ELF-1 (cell line): ENCODE measurements around the gene CACNA1I.
"Not testable (repeated sequence)": the region's sequence is repeated elsewhere in the genome, so short reads cannot be mapped to it uniquely, and the experiment has no call there.

Source experiments
- DNase-seq: peaks from one replicate; pipeline ENCODE4 v3.0.0-alpha.2; 2016; ENCODE audit warnings: low read depth, low spot score

Gene CACNA1I

DNA sequence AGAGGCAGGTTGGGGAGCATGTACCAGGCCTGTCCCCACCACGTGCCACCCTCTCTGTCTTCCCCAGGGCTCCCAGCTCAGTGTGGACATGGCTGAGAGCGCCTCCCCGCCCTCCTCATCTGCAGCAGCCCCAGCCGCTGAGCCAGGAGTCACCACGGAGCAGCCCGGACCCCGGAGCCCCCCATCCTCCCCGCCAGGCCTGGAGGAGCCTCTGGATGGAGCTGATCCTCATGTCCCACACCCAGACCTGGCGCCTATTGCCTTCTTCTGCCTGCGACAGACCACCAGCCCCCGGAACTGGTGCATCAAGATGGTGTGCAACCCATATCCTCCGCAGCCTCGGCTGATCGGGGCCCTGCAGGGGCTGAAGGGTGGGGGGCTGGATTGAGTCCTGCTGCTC is at the start of gene CACNA1I:
CACNA1I (plus strand) TSS at position 89 of the 400 bp plus-strand sequence; CDS start at position 89, 0 bp downstream.
- DNase-seq, result no peak

DNA sequence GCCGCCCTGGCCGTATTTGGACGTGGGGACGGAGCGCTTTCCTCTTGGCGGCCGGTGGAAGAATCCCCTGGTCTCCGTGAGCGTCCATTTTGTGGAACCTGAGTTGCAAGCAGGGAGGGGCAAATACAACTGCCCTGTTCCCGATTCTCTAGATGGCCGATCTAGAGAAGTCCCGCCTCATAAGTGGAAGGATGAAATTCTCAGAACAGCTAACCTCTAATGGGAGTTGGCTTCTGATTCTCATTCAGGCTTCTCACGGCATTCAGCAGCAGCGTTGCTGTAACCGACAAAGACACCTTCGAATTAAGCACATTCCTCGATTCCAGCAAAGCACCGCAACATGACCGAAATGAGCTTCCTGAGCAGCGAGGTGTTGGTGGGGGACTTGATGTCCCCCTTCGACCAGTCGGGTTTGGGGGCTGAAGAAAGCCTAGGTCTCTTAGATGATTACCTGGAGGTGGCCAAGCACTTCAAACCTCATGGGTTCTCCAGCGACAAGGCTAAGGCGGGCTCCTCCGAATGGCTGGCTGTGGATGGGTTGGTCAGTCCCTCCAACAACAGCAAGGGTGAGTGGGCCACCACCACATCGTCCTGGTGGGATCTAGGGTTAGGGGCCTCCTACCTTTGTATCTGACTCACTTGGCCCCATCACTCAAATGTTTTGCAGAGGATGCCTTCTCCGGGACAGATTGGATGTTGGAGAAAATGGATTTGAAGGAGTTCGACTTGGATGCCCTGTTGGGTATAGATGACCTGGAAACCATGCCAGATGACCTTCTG is 49.3 kb upstream of the CACNA1I start:
- not testable (repeated sequence) for DNase-seq

GRCh38 chr22:39522091-39522490 is 48.5 kb upstream of the CACNA1I start:
- not testable (repeated sequence) for DNase-seq

DNA sequence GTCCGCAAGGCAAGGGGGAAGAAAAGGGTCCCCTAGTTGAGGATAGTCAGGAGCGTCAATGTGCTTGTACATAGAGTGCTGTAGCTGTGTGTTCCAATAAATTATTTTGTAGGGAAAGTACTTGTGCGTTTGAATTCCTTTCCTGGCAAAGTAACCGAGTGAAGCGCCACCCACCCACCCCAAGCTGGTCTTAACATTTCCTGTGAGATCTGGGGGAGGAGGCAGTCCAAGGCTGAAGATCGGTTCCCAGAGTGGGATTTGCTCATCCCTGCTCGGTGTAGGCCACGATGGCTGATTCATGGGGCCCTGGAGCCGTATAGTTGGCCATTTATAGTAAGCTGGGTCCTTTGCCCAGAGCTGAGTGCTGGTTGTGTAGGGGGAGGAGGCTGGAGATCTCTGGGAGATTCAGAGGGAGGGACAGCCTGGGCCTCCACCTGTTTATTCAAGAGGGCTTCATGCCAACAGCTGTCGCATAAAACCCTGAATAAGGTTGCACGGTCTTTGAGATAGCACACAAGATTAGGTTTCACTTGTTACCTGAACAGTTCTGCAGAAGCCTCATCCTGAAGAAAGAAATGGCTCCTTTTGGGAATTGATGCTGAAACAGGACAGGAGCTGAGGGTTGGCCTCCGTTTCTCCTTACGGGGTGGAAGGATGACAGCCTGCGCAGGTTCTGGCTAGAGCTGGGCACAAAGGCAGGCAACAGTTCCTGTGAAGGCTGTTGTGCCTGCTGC is 47.8 kb upstream of the CACNA1I start:
- DNase-seq, result no peak

DNA sequence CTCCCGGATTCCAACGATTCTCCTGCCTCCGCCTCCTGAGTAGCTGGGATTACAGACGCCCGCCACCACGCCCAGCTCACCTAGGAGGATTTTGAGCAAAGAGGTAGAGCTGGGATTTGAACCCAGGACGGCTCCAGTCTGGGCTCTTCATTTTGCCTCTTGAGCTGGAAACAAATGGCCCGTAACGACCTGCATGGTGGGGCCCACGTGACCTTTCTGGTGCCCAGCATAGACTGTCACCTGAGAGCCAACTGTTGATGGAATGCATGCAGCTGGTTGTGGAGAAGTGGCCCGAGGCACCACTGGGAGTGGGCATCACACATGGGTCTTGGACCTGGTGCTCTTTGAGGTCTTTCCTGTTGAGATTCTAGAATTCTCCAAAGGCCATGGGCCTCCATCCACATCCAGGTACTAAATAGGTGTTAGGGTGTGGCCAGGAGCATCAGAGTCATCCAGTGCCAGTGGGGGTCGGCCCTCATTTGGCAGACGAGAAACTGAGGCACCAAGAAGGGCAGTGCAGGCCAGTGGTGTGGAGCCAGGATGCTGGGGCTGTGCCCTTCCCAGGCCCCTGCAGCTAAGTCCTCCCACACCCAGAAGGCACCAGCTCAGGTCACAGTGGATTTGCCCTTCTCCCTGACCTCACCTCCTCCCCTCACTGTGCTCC is 46.3 kb upstream of the CACNA1I start:
- peak; percentile 34 for DNase-seq

- DNase-seq, result peak; percentile 21
Measured at GRCh38 chr22:39524753-39525657, 45.5 kb upstream of the CACNA1I start.

DNA sequence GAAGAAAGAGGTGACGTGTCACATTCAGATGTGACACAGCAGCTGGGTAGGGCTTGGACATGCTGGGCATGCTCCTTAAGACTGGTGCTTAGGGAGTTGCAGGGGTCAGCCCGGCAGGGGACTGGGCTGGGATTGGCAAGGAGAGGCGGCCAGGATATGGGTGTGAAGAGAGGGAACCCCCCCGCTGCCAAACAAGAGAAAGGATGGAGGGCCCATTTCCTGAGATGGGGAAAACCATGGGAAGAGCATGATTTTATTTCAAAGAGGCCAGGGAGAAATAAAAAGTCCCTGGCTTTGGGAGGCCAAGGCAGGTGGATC is 44.9 kb upstream of the CACNA1I start:
- DNase-seq, result peak; percentile 18

DNA sequence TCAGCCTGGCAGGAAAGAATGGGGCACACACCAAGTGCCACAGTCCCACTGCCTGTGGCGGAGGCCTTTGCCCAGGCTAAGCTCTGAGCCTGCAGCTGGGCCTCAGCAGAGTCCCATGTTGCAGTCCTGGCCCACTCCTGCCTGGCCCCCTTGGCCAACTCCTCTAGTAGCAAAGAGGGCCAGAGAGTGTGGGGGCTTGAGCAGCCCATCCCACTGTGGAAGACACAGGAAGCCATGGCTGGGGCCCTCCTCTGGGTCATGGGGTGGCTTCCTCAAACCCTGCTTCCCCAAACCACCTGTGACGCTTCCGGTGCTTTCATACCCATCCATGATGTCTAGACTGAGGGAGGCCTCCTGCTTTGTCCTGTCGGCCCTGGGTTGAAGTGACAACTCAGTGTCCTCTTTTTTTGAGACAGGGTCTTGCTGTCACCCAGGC is 43.8 kb upstream of the CACNA1I start:
- peak; percentile 27 for DNase-seq

GRCh38 chr22:39527481-39527961 is 43.0 kb upstream of the CACNA1I start:
- DNase-seq, result peak; percentile 62

DNA sequence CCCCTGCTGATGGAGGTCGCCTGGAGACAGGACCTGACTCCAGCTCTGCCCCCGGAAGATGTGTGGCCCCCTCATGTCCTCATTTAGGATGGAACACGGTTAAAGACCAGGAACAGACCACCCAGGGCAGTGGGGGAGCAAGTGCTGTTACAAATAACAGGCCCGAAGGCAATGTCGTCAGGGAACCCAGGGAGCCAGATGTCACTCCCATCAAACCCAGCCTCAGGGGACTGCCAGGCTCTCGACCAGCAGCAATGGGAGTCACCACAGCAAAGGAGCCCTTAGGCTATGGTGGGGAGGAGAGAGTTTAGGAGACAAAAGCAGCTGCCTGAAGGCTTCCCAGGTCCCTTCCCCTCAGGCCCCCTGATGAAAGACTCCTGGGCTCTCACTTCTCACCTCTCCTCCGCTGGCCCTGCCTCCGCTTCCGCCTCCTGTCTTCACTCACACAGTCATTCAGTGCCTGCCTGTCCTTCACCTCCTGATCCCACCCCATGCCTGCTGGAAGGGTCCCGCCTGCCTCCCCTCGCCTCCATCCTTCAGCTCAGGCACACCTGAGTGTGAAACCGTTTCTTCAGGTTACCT is 42.4 kb upstream of the CACNA1I start:
- peak; percentile 94 for DNase-seq

DNA sequence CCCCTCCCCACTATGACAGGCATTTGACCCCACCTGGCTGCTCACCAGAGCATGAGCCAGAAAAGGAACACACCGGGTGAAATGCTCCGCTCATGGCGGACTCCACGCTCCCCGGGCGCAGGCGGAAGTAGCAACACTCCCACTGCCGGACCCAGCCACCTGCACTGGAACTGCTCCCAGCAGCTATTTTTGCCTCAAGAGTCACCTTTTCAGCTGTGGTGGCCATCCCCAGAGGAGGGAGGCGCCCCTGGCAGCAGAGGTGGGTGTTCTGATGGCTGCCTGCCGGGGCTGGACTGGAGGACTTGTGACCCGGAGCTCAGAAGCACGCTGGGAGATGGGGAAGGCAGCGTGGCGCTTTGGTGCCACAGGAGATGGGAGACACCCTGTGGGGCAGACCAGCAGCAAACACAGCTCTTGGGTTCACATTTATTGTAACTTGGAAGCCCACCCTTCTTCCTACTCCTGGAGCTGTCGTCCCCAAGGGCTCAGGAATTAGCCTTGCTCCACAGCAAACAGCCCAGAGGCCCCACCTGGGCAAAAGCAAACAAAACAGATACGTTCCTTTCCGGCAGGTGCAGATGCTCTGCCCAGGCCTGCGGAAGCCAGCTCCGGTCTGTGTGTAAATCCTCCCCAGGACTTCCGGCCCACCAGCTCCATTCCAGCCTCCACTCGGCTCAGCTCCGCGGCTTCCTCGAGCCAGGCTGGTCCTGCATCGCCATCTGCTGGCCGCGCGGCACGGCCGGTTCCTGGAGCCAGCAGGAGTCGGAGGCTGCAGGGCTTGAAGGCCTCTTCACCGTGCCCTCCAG is 41.7 kb upstream of the CACNA1I start:
- peak; percentile 96 for DNase-seq

GRCh38 chr22:39529487-39529851 is 41.1 kb upstream of the CACNA1I start:
- DNase-seq, result no peak

- no peak for DNase-seq
Measured at GRCh38 chr22:39530116-39530515, 40.4 kb upstream of the CACNA1I start.

GRCh38 chr22:39530692-39531331 is 39.7 kb upstream of the CACNA1I start:
- peak; percentile 55 for DNase-seq

- DNase-seq, result peak; percentile 100
Measured at GRCh38 chr22:39532215-39533073, 38.1 kb upstream of the CACNA1I start, which contains the start of gene RPS19BP1. RPS19BP1 (minus strand) TSS chr22:39532748; CDS start chr22:39532738, 10 bp downstream.

DNA sequence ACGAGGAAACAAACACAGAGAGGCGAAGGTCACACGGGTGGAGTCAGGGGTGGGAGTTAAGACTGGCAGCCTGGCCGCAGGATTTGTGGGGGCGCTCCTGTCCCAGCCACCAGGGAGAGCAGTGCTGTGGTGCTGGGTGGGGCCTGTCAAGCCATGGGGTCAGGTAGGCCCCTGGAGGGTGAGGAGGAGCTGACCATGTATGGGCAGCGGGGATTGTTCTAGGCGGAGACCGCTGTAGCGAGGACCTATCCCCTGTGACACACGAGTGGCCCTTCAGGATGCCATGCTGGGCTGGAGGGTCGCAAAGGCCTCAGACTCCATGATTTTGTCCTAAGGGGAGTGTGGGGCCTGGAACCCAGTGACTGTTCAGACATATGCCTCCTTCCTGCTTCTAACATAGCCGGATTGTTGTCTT is 36.5 kb upstream of the CACNA1I start:
- peak; percentile 47 for DNase-seq

GRCh38 chr22:39534591-39535356 is 35.8 kb upstream of the CACNA1I start:
- peak; percentile 93 for DNase-seq

DNA sequence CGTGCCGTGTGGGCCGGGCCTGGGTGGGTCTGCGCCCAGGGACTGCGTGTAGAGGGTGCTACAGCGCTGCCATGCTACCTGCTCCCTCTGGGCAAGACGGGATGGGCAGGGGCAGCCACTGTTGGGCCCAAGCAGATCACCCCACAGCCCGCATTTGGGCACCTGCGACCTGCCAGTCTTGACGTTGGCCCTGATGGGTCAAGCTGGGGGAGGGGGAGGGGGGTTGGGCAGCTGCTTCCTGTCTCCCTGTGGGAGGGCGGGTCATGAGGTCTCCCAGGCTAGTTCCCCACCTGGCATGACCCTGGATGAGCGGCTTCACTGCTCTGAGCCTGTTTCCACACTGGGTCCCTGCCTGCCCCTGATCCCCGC is 35.2 kb upstream of the CACNA1I start:
- DNase-seq, result no peak
